Kidney (tissue), 14 donors: Measurements from ENCODE around the gene ENOX1. TPM values are rescaled to one million over a fixed set of nuclear protein-coding genes. Genes with fewer than 3 reads are reported as not detected.

Experiments used
- DNase-seq, 5 donors: peaks; one replicate each; pipeline ENCODE4 v3.0.0-alpha.2; 2013 to 2020
- FAIRE-seq: peaks from 2 replicates; lab custom pipeline; 2012; peaks lifted over from hg19 to GRCh38; lab: Jason Lieb, UNC
- H3K27ac ChIP-seq, 2 donors: one replicate each; pipeline ENCODE4 v1.7.0; 2013; ENCODE audit warnings: low read depth in 2 of 2, low read length in 2 of 2, inconsistent platforms in 1 of 2
- H3K27me3 ChIP-seq: one replicate; pipeline ENCODE4 v1.7.1; 2013; ENCODE audit warnings: low read length, inconsistent platforms; ENCODE audit not compliant: control insufficient read depth, insufficient read depth
- H3K36me3 ChIP-seq, 3 donors: one replicate each; pipeline versions ENCODE4 v1.7.0 to v1.7.1; 2013; ENCODE audit warnings: low read length in 3 of 3, control low read depth in 1 of 3, inconsistent platforms in 1 of 3; ENCODE audit not compliant: insufficient read depth in 3 of 3, control insufficient read depth in 2 of 3
- H3K4me1 ChIP-seq, 3 donors: one replicate each; pipeline versions ENCODE4 v1.7.0 to v1.7.1; 2013; ENCODE audit warnings: low read length in 3 of 3, inconsistent platforms in 1 of 3, low read depth in 1 of 3; ENCODE audit not compliant: control insufficient read depth in 2 of 3, insufficient read depth in 2 of 3
- H3K4me3 ChIP-seq, 3 donors: one replicate each; pipeline versions ENCODE4 v1.7.0 to v1.8.1; 2013; ENCODE audit warnings: low read length in 3 of 3, control low read depth in 1 of 3, inconsistent platforms in 1 of 3
- H3K9ac ChIP-seq, 3 donors: one replicate each; pipeline versions ENCODE4 v1.7.0 to v1.7.1; 2013; ENCODE audit warnings: low read length in 3 of 3, control low read depth in 1 of 3, inconsistent platforms in 1 of 3
- H3K9me3 ChIP-seq, 3 donors: one replicate each; pipeline versions ENCODE4 v1.7.0 to v1.7.1; 2013; ENCODE audit warnings: low read length in 3 of 3, control low read depth in 1 of 3, inconsistent platforms in 1 of 3; ENCODE audit not compliant: control insufficient read depth in 2 of 3, insufficient read depth in 1 of 3
- CTCF ChIP-seq: IDR thresholded peaks from 3 replicates; pipeline ENCODE4 v1.5.1; 2012; ENCODE audit warnings: mild to moderate bottlenecking, moderate library complexity, borderline replicate concordance; ENCODE audit not compliant: insufficient read depth; ENCODE audit errors: extremely low read depth
- intact Hi-C: fragments of 100-400 bp; cut with DNase I; formaldehyde crosslinking; loops from one replicate; pipeline ENCODE4 v1.11.1; 2022
- polyA plus RNA-seq: library from polyadenylated mRNA; stranded (reverse); fragments of 350-450 nt; fragmentation: Illumina TruSeq; extraction: RNeasy Lipid Tissue Mini Kit (QIAGEN cat#74804); gene quantifications from one replicate; pipeline ENCODE4 v1.2.3, GENCODE V29; 2014; ENCODE audit warnings: low read depth, low replicate concordance; ENCODE audit not compliant: insufficient read depth
- total RNA-seq: library from RNA; stranded (reverse); fragmentation: NEBNext Ultra II Directional; extraction: Animal tissue kit (Norgen Biotek cat#: 25700); gene quantifications from one replicate; pipeline ENCODE4 v1.2.1, GENCODE V29; 2021
- donor health status: control.
- donor health status: control.
- donor health status: control.
- donor health status: control.
- donor health status: control.
- donor health status: DM: yes; HTN: yes; CAD: no.
- donor health status: Normal renal cell carcinoma (clear cell type).

The ENOX1 gene
- total and polyA plus RNA-seq, 2 donors from 2014 or later: 4.9 to 6.8 TPM

GRCh38 chr13:43377149-43377548 lies 409.6 kb downstream of the ENOX1 start:
- Histone ChIP-seq H3K27ac (no peak overlapping the region), H3K36me3 (no peaks in the 10 kb centered on the region), H3K27me3 (no peaks in the 10 kb centered on the region), H3K9ac (no peak overlapping the region), H3K4me1 (no peaks in the 10 kb centered on the region), H3K4me3 (no peak overlapping the region), H3K9me3 (peaks cover 0 to 7% (median 0%) of the 10 kb centered on the region in 3 donors)
- FAIRE-seq (no peak), DNase-seq (no peak)
- intact Hi-C loops: no loop called here
- TF ChIP-seq CTCF: no peak

GRCh38 chr13:43376596-43376995 lies 410.2 kb downstream of the ENOX1 start:
- Histone ChIP-seq H3K27ac (no peak overlapping the region), H3K27me3 (no peaks in the 10 kb centered on the region), H3K4me3 (no peak overlapping the region), H3K4me1 (no peaks in the 10 kb centered on the region), H3K9me3 (peaks cover 0 to 7% (median 0%) of the 10 kb centered on the region in 3 donors), H3K36me3 (no peaks in the 10 kb centered on the region), H3K9ac (no peak overlapping the region)
- no peak for TF ChIP-seq CTCF
- intact Hi-C loops: no loop called here
- FAIRE-seq: no peak
- no peak for DNase-seq

GRCh38 chr13:43375797-43376465 lies 410.8 kb downstream of the ENOX1 start:
- intact Hi-C loops: no loop called here
- H3K36me3 ChIP-seq: no peaks in the 10 kb centered on the region
- no peaks in the 10 kb centered on the region for H3K4me1 ChIP-seq
- no peak for DNase-seq
- FAIRE-seq: no peak
- H3K27ac ChIP-seq: no peak overlapping the region
- no peak for TF ChIP-seq CTCF
- H3K27me3 ChIP-seq: no peaks in the 10 kb centered on the region
- peaks cover 0 to 7% (median 0%) of the 10 kb centered on the region in 3 donors for H3K9me3 ChIP-seq
- no peak overlapping the region for H3K4me3 ChIP-seq
- no peak overlapping the region for H3K9ac ChIP-seq
